ENCODE results near the gene TMA7.

- TF ChIP-seq CTCF (IDR thresholded peaks at IDR 0.05) (no peak), POLR2A (IDR thresholded peaks at IDR 0.05) (no peak)
Measured at GRCh38 chr3:48433472-48434118, 6.5 kb upstream of the TMA7 start.
